ENCODE measurements around the gene LRRK2.

- TF ChIP-seq, protein P1, sequence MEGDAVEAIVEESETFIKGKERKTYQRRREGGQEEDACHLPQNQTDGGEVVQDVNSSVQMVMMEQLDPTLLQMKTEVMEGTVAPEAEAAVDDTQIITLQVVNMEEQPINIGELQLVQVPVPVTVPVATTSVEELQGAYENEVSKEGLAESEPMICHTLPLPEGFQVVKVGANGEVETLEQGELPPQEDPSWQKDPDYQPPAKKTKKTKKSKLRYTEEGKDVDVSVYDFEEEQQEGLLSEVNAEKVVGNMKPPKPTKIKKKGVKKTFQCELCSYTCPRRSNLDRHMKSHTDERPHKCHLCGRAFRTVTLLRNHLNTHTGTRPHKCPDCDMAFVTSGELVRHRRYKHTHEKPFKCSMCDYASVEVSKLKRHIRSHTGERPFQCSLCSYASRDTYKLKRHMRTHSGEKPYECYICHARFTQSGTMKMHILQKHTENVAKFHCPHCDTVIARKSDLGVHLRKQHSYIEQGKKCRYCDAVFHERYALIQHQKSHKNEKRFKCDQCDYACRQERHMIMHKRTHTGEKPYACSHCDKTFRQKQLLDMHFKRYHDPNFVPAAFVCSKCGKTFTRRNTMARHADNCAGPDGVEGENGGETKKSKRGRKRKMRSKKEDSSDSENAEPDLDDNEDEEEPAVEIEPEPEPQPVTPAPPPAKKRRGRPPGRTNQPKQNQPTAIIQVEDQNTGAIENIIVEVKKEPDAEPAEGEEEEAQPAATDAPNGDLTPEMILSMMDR (IDR thresholded peaks at IDR 0.05; ENCODE audit: borderline replicate concordance, extremely low read depth, low read length, poor library complexity, severe bottlenecking), result no peak
- no peak for TF ChIP-seq EZH2 (IDR thresholded peaks at IDR 0.05; ENCODE audit: borderline replicate concordance, low read depth, low read length, severe bottlenecking)
These were observed 15.9 kb upstream of the LRRK2 start for GRCh38 chr12:40208707-40209446.
